ENCODE results near the gene ACADS.
"Not testable (repeated sequence)": the region's sequence is repeated elsewhere in the genome, so short reads cannot be mapped to it uniquely, and the experiment has no call there.

Gene ACADS

GRCh38 chr12:120732198-120732597 is 6.6 kb downstream of the ACADS start:
- DNase-seq (ENCODE audit: low spot score), result not testable (repeated sequence)

GRCh38 chr12:120733574-120733973 is 7.9 kb downstream of the ACADS start:
- DNase-seq (ENCODE audit: low spot score), result no peak

- DNase-seq (ENCODE audit: low spot score), result no peak
These were observed 8.6 kb downstream of the ACADS start for GRCh38 chr12:120734210-120734609.

GRCh38 chr12:120735181-120735580 is 9.6 kb downstream of the ACADS start:
- no peak for DNase-seq (ENCODE audit: low spot score)

GRCh38 chr12:120736404-120737331 is 11.0 kb downstream of the ACADS start:
- DNase-seq (ENCODE audit: low spot score), result no peak

- DNase-seq (ENCODE audit: low spot score), result no peak
These were observed 12.1 kb downstream of the ACADS start for GRCh38 chr12:120737557-120738251.

- no peak for DNase-seq (ENCODE audit: low spot score)
These were observed 12.8 kb downstream of the ACADS start for GRCh38 chr12:120738252-120739030.

GRCh38 chr12:120739031-120739762 is 13.6 kb downstream of the ACADS start:
- DNase-seq (ENCODE audit: low spot score), result no peak

- no peak for DNase-seq (ENCODE audit: low spot score)
These were observed 14.4 kb downstream of the ACADS start for GRCh38 chr12:120739821-120740613.

- no peak for DNase-seq (ENCODE audit: low spot score)
These were observed 15.2 kb downstream of the ACADS start for GRCh38 chr12:120740871-120741270.

- no peak for DNase-seq (ENCODE audit: low spot score)
These were observed 16.1 kb downstream of the ACADS start for GRCh38 chr12:120741476-120742421.

- DNase-seq (ENCODE audit: low spot score), result no peak
These were observed 19.4 kb downstream of the ACADS start for GRCh38 chr12:120744922-120745493.

GRCh38 chr12:120748242-120748641 is 22.6 kb downstream of the ACADS start:
- no peak for DNase-seq (ENCODE audit: low spot score)

- no peak for DNase-seq (ENCODE audit: low spot score)
These were observed 23.6 kb downstream of the ACADS start for GRCh38 chr12:120749256-120749655.

GRCh38 chr12:120750806-120751205 is 25.2 kb downstream of the ACADS start:
- DNase-seq (ENCODE audit: low spot score), result no peak

GRCh38 chr12:120751389-120751788 is 25.8 kb downstream of the ACADS start:
- DNase-seq (ENCODE audit: low spot score), result no peak

- no peak for DNase-seq (ENCODE audit: low spot score)
These were observed 29.2 kb downstream of the ACADS start for GRCh38 chr12:120754792-120755191.

- DNase-seq (ENCODE audit: low spot score), result no peak
These were observed 29.6 kb downstream of the ACADS start for GRCh38 chr12:120755269-120755668.

- DNase-seq (ENCODE audit: low spot score), result no peak
These were observed 31.7 kb downstream of the ACADS start for GRCh38 chr12:120757226-120757742.

Measured in globus pallidus (tissue), 1 donor.